HCT116 (cell line): Measurements from ENCODE around the gene CCHCR1. TPM values are rescaled to one million over a fixed set of nuclear protein-coding genes. Genes with fewer than 3 reads are reported as not detected.

Experiments
- ATAC-seq: fragments of 200-7000 bp; cut with Tn5 transposase; 2 replicates; pipeline ENCODE4 v1.9.1; 2020; ENCODE audit warnings: mild to moderate bottlenecking, moderate library complexity
- BruUV-seq: library from RNA; stranded (reverse); fragments of 400-500 nt; replicated peaks from 2 replicates; lab custom pipeline; 2021; lab: Mats Ljungman, UMichigan
- CTCF ChIA-PET: fragments of 300-600 bp; sonication (Branson Sonifier 250); formaldehyde crosslinking; loops from one replicate; lab custom pipeline; 2021; ENCODE audit warnings: antibody characterized with exemption; lab: Charles Lee
- POLR2A ChIA-PET: fragments of 300-600, 350-600 bp; sonication (Branson Sonifier 250); formaldehyde crosslinking; loops from one replicate; lab custom pipeline; 2021; ENCODE audit warnings: antibody characterized with exemption; lab: Charles Lee
- RAD21 ChIA-PET, 2 experiments: fragments of 300-600 bp; sonication (Branson Sonifier 250); formaldehyde crosslinking; loops; one replicate each; lab custom pipeline; 2023; ENCODE audit warnings: low total read pairs in 2 of 2; ENCODE audit not compliant: uncharacterized antibody in 2 of 2, unreplicated experiment in 2 of 2, low non-redundant PET in 1 of 2; lab: Charles Lee
- DNase-seq: peaks from one replicate; pipeline ENCODE4 v3.0.0-alpha.2; 2010; ENCODE audit warnings: low read depth, low spot score
- H2AFZ ChIP-seq: fragments of 200-600 bp; shearing (Covaris generic), sonication (generic); 2 replicates; pipeline ENCODE4 v1.6.1; 2017; ENCODE audit warnings: low read depth, mixed run types, mixed read lengths, antibody characterized with exemption, low read length; ENCODE audit not compliant: poor library complexity, severe bottlenecking
- H3K27ac ChIP-seq: 2 replicates; pipeline ENCODE4 v1.5.1; 2012; ENCODE audit warnings: low read depth, low read length
- H3K27me3 ChIP-seq: fragments of 200-600 bp; sonication (generic); 2 replicates; pipeline ENCODE4 v1.6.1; 2016; ENCODE audit warnings: mixed run types, low read length, mixed read lengths; ENCODE audit not compliant: insufficient read depth
- H3K36me3 ChIP-seq, 2 experiments: fragments of 200-500 bp in 1 of 2; fragments of 200-600 bp in 1 of 2; sonication (Bioruptor generic) in 1 of 2; sonication (generic) in 1 of 2; 2 replicates each; pipeline versions ENCODE4 v1.5.1 to v1.6.1; 2014 to 2016; ENCODE audit warnings: low read length in 2 of 2, inconsistent platforms in 1 of 2, mixed read lengths in 1 of 2, mixed run types in 1 of 2; ENCODE audit not compliant: insufficient read depth in 2 of 2, control insufficient read depth in 1 of 2
- H3K4me1 ChIP-seq, 2 experiments: fragments of 200-600 bp in 1 of 2; sonication (generic) in 1 of 2; 2 replicates each; pipeline versions ENCODE4 v1.5.1 to v1.6.1; 2012 to 2017; ENCODE audit warnings: low read length in 2 of 2, inconsistent platforms in 1 of 2, mild to moderate bottlenecking in 1 of 2, mixed read lengths in 1 of 2, mixed run types in 1 of 2, moderate library complexity in 1 of 2; ENCODE audit not compliant: insufficient read depth in 2 of 2, control insufficient read depth in 1 of 2
- H3K4me2 ChIP-seq: fragments of 200-600 bp; sonication (generic); 2 replicates; pipeline ENCODE4 v1.6.1; 2017; ENCODE audit warnings: mixed run types, low read length, mixed read lengths
- H3K4me3 ChIP-seq, 2 experiments: fragments of 200-600 bp in 1 of 2; sonication (generic) in 1 of 2; replicated peaks in 1 of 2; 2 replicates each; pipeline ENCODE4 v1.5.1; 2011 to 2016; ENCODE audit warnings: low read length in 2 of 2, control low read depth in 1 of 2, low read depth in 1 of 2, mild to moderate bottlenecking in 1 of 2, mixed read lengths in 1 of 2, mixed run types in 1 of 2
- H3K79me2 ChIP-seq: fragments of 200-600 bp; sonication (generic); 2 replicates; pipeline ENCODE4 v1.6.1; 2017; ENCODE audit warnings: mild to moderate bottlenecking, mixed run types, low read length, moderate library complexity, mixed read lengths; ENCODE audit not compliant: insufficient read depth
- H3K9ac ChIP-seq: fragments of 200-600 bp; sonication (generic); 2 replicates; pipeline ENCODE4 v1.6.1; 2016; ENCODE audit warnings: low read length, mixed read lengths
- H3K9me2 ChIP-seq: fragments of 200-600 bp; sonication (generic), shearing (Covaris generic); 2 replicates; pipeline ENCODE4 v1.6.1; 2017; ENCODE audit warnings: mixed run types, mild to moderate bottlenecking, moderate library complexity; ENCODE audit not compliant: insufficient read depth
- H3K9me3 ChIP-seq, 2 experiments: fragments of 200-500 bp in 1 of 2; fragments of 200-600 bp in 1 of 2; sonication (Bioruptor generic) in 1 of 2; sonication (generic) in 1 of 2; 2 replicates each; pipeline ENCODE4 v1.6.1; 2014 to 2017; ENCODE audit warnings: low read length in 2 of 2, mixed read lengths in 2 of 2, inconsistent platforms in 1 of 2, low read depth in 1 of 2, mild to moderate bottlenecking in 1 of 2, mixed run types in 1 of 2, moderate library complexity in 1 of 2; ENCODE audit not compliant: control insufficient read depth in 1 of 2, insufficient read depth in 1 of 2
- H4K20me1 ChIP-seq: fragments of 200-600 bp; sonication (generic), shearing (Covaris generic); 2 replicates; pipeline ENCODE4 v1.6.1; 2017; ENCODE audit warnings: mixed run types, mild to moderate bottlenecking, moderate library complexity; ENCODE audit not compliant: insufficient read depth
- CEBPB ChIP-seq: IDR thresholded peaks from 2 replicates; pipeline ENCODE4 v1.6.1; 2012; ENCODE audit warnings: low read depth
- EGR1 ChIP-seq: IDR thresholded peaks from 2 replicates; pipeline ENCODE4 v1.6.1; 2012; ENCODE audit warnings: low read depth
- ELF1 ChIP-seq: IDR thresholded peaks from 2 replicates; pipeline ENCODE4 v1.6.1; 2012; ENCODE audit warnings: low read depth, borderline replicate concordance
- EZH2phosphoT487 ChIP-seq: fragments of 200-600 bp; IDR thresholded peaks from 2 replicates; pipeline ENCODE4 v1.6.1; 2018; ENCODE audit warnings: antibody characterized with exemption, borderline replicate concordance
- FOSL1 ChIP-seq: IDR thresholded peaks from 2 replicates; pipeline ENCODE4 v1.6.1; 2012; ENCODE audit warnings: low read depth
- POLR2AphosphoS5 ChIP-seq: IDR thresholded peaks from 2 replicates; pipeline ENCODE4 v1.6.1; 2011; ENCODE audit warnings: mild to moderate bottlenecking, low read depth, low read length, moderate library complexity
- RAD21 ChIP-seq: IDR thresholded peaks from 2 replicates; pipeline ENCODE4 v1.6.1; 2012; ENCODE audit warnings: low read depth, mild to moderate bottlenecking
- SIN3A ChIP-seq: IDR thresholded peaks from 2 replicates; pipeline ENCODE4 v1.6.1; 2012; ENCODE audit warnings: low read depth
- SP1 ChIP-seq: IDR thresholded peaks from 2 replicates; pipeline ENCODE4 v1.6.1; 2012; ENCODE audit warnings: low read depth
- SRF ChIP-seq: IDR thresholded peaks from 2 replicates; pipeline ENCODE4 v1.6.1; 2012; ENCODE audit warnings: low read depth
- TCF7L2 ChIP-seq: IDR thresholded peaks from 2 replicates; pipeline ENCODE4 v1.7.0; 2011; ENCODE audit warnings: borderline replicate concordance, inconsistent platforms; ENCODE audit not compliant: insufficient read depth, insufficient read length; ENCODE audit errors: extremely low read depth
- YY1 ChIP-seq: IDR thresholded peaks from 2 replicates; pipeline ENCODE4 v1.6.1; 2011; ENCODE audit warnings: low read length, low read depth, moderate library complexity, mild to moderate bottlenecking; ENCODE audit not compliant: insufficient replicate concordance; ENCODE audit errors: extremely low read depth
- ZBTB33 ChIP-seq: IDR thresholded peaks from 2 replicates; pipeline ENCODE4 v1.6.1; 2011; ENCODE audit warnings: mild to moderate bottlenecking, low read length, moderate library complexity; ENCODE audit not compliant: insufficient replicate concordance; ENCODE audit errors: extremely low read depth
- ZNF274 ChIP-seq: fragments of 200-500 bp; sonication (Bioruptor generic); IDR thresholded peaks from 2 replicates; pipeline ENCODE4 v1.6.1; 2014; ENCODE audit warnings: mild to moderate bottlenecking, low read depth, low read length, inconsistent platforms
- intact Hi-C: fragments of 100-400 bp; cut with micrococcal nuclease; formaldehyde crosslinking; loops from 2 replicates; pipeline ENCODE4 v1.10.0; 2022
- total RNA-seq: library from RNA; stranded (reverse); gene quantifications from one replicate; pipeline ENCODE4 v1.2.1, GENCODE V29; 2021; ENCODE audit not compliant: unreplicated experiment
- TF ChIP-seq, protein P1 (sequence below), 3 experiments: fragments of 200-600 bp in 1 of 3; sonication (generic) in 1 of 3; IDR thresholded peaks in 2 of 3; conservative IDR thresholded peaks in 1 of 3; 2 replicates each; pipeline ENCODE4 v1.5.1; 2012 to 2017; ENCODE audit warnings: low read depth in 2 of 3, low read length in 2 of 3, antibody characterized with exemption in 1 of 3, borderline replicate concordance in 1 of 3, control low read depth in 1 of 3, mild to moderate bottlenecking in 1 of 3, mixed read lengths in 1 of 3, mixed run types in 1 of 3, moderate library complexity in 1 of 3; ENCODE audit not compliant: insufficient read depth in 1 of 3
- TF ChIP-seq, protein P2 (sequence below): IDR thresholded peaks from 2 replicates; pipeline ENCODE4 v1.6.1; 2012
- TF ChIP-seq, protein P3 (sequence below): IDR thresholded peaks from 2 replicates; pipeline ENCODE4 v1.6.1; 2012; ENCODE audit warnings: low read depth

CCHCR1 gene
- total RNA-seq, 1 experiment from 2014 or later, result 40.7 TPM

DNA sequence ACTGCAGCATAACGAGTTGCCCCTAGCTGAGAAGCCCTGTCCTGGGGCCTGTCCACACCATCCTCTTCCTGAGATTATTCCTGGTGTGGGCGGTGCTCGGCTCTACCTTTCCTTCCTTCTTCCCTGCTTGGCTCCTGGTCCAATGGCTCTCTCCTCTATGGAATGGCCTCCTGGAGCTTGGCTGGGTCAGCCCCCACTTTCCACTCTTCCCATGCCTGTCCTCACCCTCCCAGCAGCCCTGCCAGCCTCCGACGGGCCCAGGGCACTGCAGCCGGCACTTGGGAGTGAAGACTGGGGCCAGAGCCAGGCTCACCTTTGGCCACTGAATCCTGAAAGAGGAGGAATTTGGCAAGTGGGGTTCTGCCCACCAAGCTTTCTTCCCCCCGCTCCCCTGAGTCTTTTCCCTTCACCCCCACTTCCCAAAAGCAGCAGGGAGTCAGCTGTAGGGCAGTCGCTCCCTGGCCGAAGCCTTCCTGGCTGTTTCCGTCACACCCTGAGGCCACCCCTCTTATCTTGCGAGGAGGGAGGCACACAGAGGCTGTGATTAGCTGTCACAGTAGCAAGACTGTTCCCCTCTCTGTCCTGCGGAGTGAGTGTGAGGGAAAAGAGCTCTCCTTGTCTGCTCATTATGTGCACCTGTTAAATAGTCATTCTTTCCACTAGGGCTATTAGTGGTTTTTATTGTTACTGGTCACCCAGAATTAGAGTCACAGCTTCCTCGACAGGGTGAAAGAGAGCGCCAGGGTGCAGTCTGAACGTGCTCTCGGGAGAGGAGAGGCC lies 31.0 kb downstream of the CCHCR1 start:
- no peak overlapping the region for H3K9ac ChIP-seq
- CTCF ChIA-PET, result interaction anchor here (0.7 to 1.3 kb wide), 3 partner anchors 12 to 84 kb away, joined by 3 read pairs; partner anchors contain the start of gene PSORS1C1
- peaks cover 41 to 55% of the 10 kb centered on the region in 2 experiments for H3K4me1 ChIP-seq
- H3K79me2 ChIP-seq, result no peaks in the 10 kb centered on the region
- BruUV-seq, result no TSS peak
- ATAC-seq (no peak), DNase-seq (no peak)
- H3K4me3 ChIP-seq, result no peak overlapping the region
- no peaks in the 10 kb centered on the region for H3K9me2 ChIP-seq
- TF ChIP-seq, protein P1, sequence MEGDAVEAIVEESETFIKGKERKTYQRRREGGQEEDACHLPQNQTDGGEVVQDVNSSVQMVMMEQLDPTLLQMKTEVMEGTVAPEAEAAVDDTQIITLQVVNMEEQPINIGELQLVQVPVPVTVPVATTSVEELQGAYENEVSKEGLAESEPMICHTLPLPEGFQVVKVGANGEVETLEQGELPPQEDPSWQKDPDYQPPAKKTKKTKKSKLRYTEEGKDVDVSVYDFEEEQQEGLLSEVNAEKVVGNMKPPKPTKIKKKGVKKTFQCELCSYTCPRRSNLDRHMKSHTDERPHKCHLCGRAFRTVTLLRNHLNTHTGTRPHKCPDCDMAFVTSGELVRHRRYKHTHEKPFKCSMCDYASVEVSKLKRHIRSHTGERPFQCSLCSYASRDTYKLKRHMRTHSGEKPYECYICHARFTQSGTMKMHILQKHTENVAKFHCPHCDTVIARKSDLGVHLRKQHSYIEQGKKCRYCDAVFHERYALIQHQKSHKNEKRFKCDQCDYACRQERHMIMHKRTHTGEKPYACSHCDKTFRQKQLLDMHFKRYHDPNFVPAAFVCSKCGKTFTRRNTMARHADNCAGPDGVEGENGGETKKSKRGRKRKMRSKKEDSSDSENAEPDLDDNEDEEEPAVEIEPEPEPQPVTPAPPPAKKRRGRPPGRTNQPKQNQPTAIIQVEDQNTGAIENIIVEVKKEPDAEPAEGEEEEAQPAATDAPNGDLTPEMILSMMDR (IDR thresholded peaks at IDR 0.05 in 2 of 3, conservative IDR thresholded peaks at IDR 0.05 in 1 of 3; ENCODE audit: borderline replicate concordance in 1 of 3, insufficient read depth in 1 of 3, low read depth in 2 of 3, low read length in 2 of 3), result no peak
- TF ChIP-seq EZH2phosphoT487, result no peak
- no peak for TF ChIP-seq SP1
- TF ChIP-seq, protein P2, sequence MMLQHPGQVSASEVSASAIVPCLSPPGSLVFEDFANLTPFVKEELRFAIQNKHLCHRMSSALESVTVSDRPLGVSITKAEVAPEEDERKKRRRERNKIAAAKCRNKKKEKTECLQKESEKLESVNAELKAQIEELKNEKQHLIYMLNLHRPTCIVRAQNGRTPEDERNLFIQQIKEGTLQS, result no peak
- TF ChIP-seq ELF1, result no peak
- no peak for TF ChIP-seq YY1
- no peak for TF ChIP-seq SRF
- no peak for TF ChIP-seq ZNF274
- TF ChIP-seq RAD21, result no peak
- no peak for TF ChIP-seq ZBTB33
- no peak for TF ChIP-seq FOSL1
- TF ChIP-seq POLR2AphosphoS5, result no peak
- no peak for TF ChIP-seq CEBPB
- no peak for TF ChIP-seq TCF7L2
- TF ChIP-seq EGR1, result no peak
- TF ChIP-seq, protein P3, sequence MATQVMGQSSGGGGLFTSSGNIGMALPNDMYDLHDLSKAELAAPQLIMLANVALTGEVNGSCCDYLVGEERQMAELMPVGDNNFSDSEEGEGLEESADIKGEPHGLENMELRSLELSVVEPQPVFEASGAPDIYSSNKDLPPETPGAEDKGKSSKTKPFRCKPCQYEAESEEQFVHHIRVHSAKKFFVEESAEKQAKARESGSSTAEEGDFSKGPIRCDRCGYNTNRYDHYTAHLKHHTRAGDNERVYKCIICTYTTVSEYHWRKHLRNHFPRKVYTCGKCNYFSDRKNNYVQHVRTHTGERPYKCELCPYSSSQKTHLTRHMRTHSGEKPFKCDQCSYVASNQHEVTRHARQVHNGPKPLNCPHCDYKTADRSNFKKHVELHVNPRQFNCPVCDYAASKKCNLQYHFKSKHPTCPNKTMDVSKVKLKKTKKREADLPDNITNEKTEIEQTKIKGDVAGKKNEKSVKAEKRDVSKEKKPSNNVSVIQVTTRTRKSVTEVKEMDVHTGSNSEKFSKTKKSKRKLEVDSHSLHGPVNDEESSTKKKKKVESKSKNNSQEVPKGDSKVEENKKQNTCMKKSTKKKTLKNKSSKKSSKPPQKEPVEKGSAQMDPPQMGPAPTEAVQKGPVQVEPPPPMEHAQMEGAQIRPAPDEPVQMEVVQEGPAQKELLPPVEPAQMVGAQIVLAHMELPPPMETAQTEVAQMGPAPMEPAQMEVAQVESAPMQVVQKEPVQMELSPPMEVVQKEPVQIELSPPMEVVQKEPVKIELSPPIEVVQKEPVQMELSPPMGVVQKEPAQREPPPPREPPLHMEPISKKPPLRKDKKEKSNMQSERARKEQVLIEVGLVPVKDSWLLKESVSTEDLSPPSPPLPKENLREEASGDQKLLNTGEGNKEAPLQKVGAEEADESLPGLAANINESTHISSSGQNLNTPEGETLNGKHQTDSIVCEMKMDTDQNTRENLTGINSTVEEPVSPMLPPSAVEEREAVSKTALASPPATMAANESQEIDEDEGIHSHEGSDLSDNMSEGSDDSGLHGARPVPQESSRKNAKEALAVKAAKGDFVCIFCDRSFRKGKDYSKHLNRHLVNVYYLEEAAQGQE, result no peak
- TF ChIP-seq SIN3A, result no peak
- no peak overlapping the region for H3K27ac ChIP-seq
- no peaks in the 10 kb centered on the region for H3K9me3 ChIP-seq
- no peak overlapping the region for H3K4me2 ChIP-seq
- H2AFZ ChIP-seq, result no peak overlapping the region
- intact Hi-C loops, result no loop called here
- RAD21 ChIA-PET, result no interaction called here
- POLR2A ChIA-PET, result interaction anchor here (1.4 to 1.6 kb wide), 2 partner anchors 10 to 12 kb away, joined by 4 to 5 read pairs; partner anchors contain the start of gene PSORS1C1
- no peaks in the 10 kb centered on the region for H3K36me3 ChIP-seq
- H4K20me1 ChIP-seq, result no peaks in the 10 kb centered on the region
- H3K27me3 ChIP-seq, result no peaks in the 10 kb centered on the region
